ENCODE results near the gene HOXB8.

HOXB8 gene

GRCh38 chr17:48624544-48625494, 9.7 kb upstream of the HOXB8 start:
- DNase-seq, result no peak

- no peak for DNase-seq
These were observed 9.0 kb upstream of the HOXB8 start for GRCh38 chr17:48624118-48624517.

- DNase-seq, result no peak
These were observed 8.5 kb upstream of the HOXB8 start for GRCh38 chr17:48623583-48623982.

GRCh38 chr17:48622857-48623256, 7.8 kb upstream of the HOXB8 start:
- no peak for DNase-seq

- DNase-seq, result no peak
These were observed 6.6 kb upstream of the HOXB8 start for GRCh38 chr17:48621410-48622392.

GRCh38 chr17:48620461-48621139, 5.5 kb upstream of the HOXB8 start:
- DNase-seq, result no peak

GRCh38 chr17:48619826-48620449, 4.8 kb upstream of the HOXB8 start:
- DNase-seq, result no peak

- peak; percentile 94 for DNase-seq
These were observed 3.3 kb upstream of the HOXB8 start for GRCh38 chr17:48618256-48618896.

- no peak for DNase-seq
These were observed 2.6 kb upstream of the HOXB8 start for GRCh38 chr17:48617471-48618255.

- no peak for DNase-seq
These were observed 1.8 kb upstream of the HOXB8 start for GRCh38 chr17:48616717-48617470.

GRCh38 chr17:48615963-48616716, 1.0 kb upstream of the HOXB8 start:
- no peak for DNase-seq

- no peak for DNase-seq
These were observed 1.0 kb downstream of the HOXB8 start for GRCh38 chr17:48613862-48614694.

GRCh38 chr17:48612854-48613691, 2.0 kb downstream of the HOXB8 start:
- no peak for DNase-seq

GRCh38 chr17:48612456-48612853, 2.6 kb downstream of the HOXB8 start:
- DNase-seq, result no peak

GRCh38 chr17:48611681-48612455, 3.2 kb downstream of the HOXB8 start:
- no peak for DNase-seq

- no peak for DNase-seq
These were observed 3.9 kb downstream of the HOXB8 start for GRCh38 chr17:48611213-48611612.
